Stimulated activated CD8-positive, alpha-beta memory T cell treated with anti-CD3 and anti-CD28 coated beads, Interleukin-4, amount 100 ng/mL, for 24 hours (primary cell): ENCODE results near the gene PTPRK.

ENCODE experiments used
- DNase-seq: peaks from one replicate; pipeline ENCODE4 v3.0.0-alpha.2; 2020; ENCODE audit warnings: low read depth

The PTPRK gene

GRCh38 chr6:128179876-128180438 is 340.4 kb downstream of the PTPRK start:
- no peak for DNase-seq

DNA sequence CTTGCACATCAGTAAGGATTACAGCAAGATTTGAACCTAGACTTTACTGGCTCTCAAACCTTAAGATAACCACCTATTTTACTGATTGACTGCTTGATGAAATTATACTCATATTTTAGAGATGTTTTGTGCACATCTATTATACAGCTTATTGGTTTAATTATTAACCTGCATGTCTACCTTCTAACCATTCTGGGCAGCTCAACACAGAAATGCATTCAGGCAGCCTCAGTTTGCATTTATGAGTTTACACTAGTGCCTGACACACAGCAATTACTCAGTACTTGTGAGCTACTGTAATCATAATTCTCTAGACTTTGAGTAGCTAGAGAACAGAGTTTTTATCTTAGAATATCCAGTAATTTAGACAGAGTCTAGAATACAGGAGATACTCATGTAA is 345.7 kb downstream of the PTPRK start:
- no peak for DNase-seq

DNA sequence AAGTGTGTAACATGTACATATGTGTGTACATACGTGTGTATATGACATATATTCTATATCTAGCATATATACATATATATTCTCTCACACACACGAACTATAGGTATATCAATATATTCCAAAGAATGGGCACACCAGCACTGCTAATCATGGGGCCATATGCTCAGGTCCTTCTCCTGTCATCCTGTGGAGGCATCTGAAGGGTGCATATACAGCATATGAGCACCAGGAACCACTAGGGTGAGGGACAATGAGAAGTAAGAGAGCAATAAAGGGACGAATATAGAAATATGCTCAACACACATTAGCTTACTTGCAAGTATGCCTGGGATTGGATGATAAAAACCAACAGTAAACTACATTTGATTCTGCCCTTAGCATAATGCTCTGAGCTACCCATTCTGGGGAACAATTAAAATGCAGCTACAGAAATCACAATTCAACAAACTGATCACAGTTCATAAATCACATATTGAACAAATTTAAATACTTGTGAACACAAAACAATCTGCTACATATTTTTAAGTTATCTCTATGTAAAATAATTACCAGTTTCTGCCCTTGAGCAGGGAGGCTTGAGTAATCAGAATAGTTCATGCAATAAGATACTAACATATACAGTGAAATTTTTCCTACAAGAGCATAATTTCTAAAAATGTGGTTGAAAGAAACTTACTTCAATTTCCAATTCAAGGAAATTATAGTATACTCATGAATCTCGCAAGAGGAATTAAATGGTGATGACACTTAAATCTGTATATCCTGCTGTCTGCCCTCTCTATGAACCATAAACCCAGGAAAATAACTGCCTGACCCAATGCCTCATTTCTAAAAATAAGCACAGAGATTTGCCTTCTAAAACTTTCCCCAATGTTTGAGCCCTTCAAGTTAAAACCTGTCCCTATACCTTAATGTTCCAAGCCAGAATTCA is 347.4 kb downstream of the PTPRK start:
- no peak for DNase-seq

DNA sequence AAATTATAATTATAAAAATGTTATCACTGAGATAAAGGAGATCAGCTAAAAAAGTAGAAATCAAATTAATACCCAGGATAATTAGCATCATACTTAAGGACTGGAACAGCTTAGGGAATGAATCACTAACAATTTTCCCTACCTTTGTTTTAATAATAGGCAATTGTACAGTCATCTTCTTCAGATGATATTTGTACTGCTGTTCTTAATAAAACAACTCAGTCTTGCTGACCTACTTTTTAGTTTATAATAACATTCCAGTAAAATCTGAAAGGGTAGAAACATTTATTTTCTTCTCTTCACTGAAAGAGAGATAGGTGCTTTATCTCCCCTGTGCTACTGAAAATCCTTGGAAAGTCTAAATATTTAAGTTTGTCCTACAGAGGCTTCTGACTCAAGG is 348.3 kb downstream of the PTPRK start:
- DNase-seq: no peak

- no peak for DNase-seq
Measured at GRCh38 chr6:128171182-128171581, 349.2 kb downstream of the PTPRK start.

DNA sequence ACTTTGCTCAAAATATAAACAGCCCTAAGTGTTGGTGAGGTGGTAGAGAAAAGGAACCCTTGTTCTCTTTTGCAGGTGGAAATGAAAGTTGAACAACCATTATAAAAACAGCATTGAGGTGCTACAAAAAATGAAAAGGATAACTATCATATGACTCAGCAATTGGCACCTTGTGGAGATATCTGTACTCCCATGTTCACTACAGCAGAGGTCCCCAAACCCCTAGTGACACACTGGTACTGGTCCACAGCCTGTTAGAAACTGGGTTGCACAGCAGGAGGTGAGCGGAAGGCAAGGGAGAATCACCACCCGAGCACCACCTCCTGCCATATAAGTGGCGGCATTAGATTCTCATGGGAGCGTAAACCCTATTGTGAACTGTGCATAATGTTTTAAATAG is 352.2 kb downstream of the PTPRK start:
- no peak for DNase-seq

- no peak for DNase-seq
Measured at GRCh38 chr6:128167552-128167951, 352.8 kb downstream of the PTPRK start.

GRCh38 chr6:128164254-128164653 is 356.1 kb downstream of the PTPRK start:
- DNase-seq: no peak

- DNase-seq: no peak
Measured at GRCh38 chr6:128162423-128162822, 358.0 kb downstream of the PTPRK start.

DNA sequence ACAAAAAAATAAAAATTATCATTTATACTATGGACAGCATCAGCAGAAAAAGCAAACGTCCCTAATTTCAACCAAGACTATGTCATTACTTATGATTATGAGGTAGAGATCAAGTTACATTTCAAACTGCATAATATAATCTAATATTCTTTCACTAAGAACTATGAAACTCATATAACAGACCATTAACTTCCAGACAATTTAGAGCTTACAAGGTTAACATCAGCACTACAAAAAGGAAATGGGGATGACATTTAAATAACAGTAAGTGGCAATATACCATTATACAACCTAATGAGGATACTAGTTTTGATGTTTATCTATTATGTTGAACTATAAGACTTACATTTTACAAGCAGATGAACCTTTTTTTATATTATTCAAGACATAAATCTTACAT is 358.6 kb downstream of the PTPRK start:
- DNase-seq: no peak

GRCh38 chr6:128161263-128161662 is 359.1 kb downstream of the PTPRK start:
- no peak for DNase-seq

GRCh38 chr6:128158496-128158895 is 361.9 kb downstream of the PTPRK start:
- DNase-seq: no peak

DNA sequence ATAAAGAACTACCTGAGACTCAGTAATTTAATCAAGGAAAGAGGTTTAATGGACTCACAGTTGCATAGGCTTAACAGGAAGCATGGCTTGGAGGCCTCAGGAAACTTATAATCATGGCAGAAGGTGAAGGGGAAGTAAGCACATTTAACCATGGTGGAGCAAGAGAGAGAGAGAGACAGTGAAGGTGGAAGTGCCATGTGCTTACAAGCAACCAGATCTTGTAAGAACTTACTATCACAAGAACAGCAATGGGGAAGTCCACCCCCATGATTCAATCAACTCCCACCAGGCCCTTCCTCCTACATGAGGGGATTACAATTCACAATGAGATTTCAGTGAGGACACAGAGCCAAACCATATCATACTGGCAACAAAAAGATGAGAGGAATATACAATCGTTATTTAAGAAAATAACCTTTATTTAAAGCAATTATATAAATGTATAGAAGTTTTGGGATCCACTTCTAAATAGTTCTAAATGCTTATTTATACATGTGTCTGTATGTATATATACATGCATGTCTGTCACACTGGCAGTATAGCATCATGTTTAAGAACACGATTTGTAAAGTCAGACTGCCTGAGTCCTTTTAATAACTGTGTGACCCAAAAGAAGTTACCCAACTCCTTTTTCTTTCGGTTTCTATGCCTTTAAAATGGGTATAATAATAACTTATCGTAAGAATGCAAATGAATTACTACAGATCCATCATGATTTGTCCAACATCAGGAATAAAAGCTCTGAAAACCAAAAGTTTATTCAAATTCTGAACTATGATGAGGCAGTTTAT is 363.9 kb downstream of the PTPRK start:
- no peak for DNase-seq

DNA sequence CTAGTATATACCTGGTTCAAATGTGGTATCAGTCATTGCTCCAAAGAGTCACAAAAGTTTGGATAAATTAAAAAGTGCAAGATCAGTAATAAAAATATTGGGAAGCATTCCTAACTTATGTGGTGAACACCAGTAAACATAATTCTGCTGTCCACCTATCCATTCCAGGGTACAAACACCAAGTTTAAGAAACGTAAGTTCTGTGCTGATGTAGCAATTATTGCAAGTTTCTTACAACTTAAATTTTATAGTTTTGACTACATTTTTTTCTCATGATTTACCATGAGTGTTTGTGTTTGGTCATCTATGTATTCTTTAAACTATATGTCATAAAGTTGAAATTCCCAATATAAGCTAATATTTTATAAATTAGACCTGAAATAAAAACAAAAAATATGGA is 364.6 kb downstream of the PTPRK start:
- no peak for DNase-seq

GRCh38 chr6:128152551-128152950 is 367.8 kb downstream of the PTPRK start:
- DNase-seq: no peak

- no peak for DNase-seq
Measured at GRCh38 chr6:128150376-128150775, 370.0 kb downstream of the PTPRK start.

DNA sequence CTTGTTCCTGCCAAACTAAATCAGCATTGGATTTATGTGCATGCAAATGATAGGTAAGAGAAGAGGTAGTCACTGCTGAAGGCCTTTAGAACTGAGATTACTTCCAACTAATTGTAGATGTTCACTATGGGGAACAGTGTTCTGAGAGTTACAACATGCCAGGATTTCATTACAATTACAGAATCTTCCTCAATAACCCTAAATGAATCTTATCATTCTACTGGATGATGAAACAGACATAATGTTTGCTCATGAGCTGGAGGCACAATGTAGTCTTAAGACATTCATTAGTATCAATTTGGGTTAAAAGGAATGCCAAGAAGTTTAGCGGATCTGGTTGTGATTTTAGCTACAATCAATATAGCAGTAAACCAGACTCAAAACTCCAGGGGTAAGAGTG is 370.6 kb downstream of the PTPRK start:
- no peak for DNase-seq

DNA sequence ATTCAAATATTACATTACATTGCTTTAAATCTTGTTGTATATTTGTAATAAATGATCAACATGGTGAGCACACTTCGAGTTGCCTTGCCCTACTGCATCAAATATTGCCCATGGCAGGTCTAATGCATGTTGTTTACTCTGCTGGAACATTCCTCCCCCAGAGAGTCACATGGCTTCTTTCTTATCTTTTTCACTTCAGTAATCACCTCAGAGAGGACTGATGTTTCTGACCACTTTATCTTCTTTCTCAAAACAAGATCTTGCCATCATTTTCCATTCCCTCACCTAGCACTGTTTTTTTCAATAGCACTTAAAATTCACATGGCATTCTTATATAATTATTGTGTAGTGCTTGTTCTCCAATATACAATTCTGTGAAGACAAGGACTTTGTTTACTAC is 376.1 kb downstream of the PTPRK start:
- no peak for DNase-seq

GRCh38 chr6:128141932-128142331 is 378.5 kb downstream of the PTPRK start:
- DNase-seq: no peak

DNA sequence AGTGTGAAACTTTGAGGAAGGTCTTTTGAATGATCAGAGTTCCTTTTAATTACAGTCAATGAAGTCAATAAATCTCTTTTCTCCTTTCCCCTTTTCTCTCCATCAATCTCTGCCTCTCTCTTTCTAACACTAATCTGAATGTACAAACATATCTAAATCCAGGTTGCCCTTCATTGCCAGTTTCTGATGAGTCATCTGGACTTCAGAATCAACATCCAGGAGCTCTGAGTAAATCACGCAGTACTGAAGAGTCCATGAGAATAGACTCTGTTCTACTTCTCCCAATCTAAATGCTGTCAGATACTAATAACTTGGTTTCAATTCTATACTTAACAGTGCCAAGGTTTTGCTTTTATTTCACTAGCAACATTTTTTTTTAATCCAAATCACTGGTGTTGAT is 380.9 kb downstream of the PTPRK start:
- no peak for DNase-seq

GRCh38 chr6:128138694-128139093 is 381.7 kb downstream of the PTPRK start:
- no peak for DNase-seq

- DNase-seq: no peak
Measured at GRCh38 chr6:128135325-128135724, 385.1 kb downstream of the PTPRK start.

GRCh38 chr6:128131566-128131965 is 388.8 kb downstream of the PTPRK start:
- DNase-seq: no peak
